MCF 10A (cell line): ENCODE results near the gene DISP2. TPM values are rescaled to one million over a fixed set of nuclear protein-coding genes. Genes with fewer than 3 reads are reported as not detected.

Experiments
- BruUV-seq: library from RNA; stranded (reverse); fragments of 400-500 nt; replicated peaks from 2 replicates; lab custom pipeline; 2021; lab: Mats Ljungman, UMichigan
- CTCF ChIA-PET: fragments of 300-600 bp; sonication (Branson Sonifier 250); formaldehyde crosslinking; extraction: SDS; loops from one replicate; lab custom pipeline; 2021; ENCODE audit warnings: antibody characterized with exemption, inconsistent platforms; lab: Yijun Ruan, JAX
- POLR2A ChIA-PET: fragments of 300-600, 350-650 bp; sonication (Branson Sonifier 250); formaldehyde crosslinking; extraction: SDS; loops from one replicate; lab custom pipeline; 2020; ENCODE audit warnings: antibody characterized with exemption, inconsistent platforms; lab: Yijun Ruan, JAX
- DNase-seq: peaks from one replicate; pipeline ENCODE4 v3.0.0-alpha.2; 2018; ENCODE audit not compliant: unreplicated experiment
- H3K27ac Mint-ChIP-seq: one replicate; pipeline ENCODE4 v1.8.0; 2022; ENCODE audit warnings: mild to moderate bottlenecking, low read depth, mixed read lengths; ENCODE audit not compliant: unreplicated experiment
- H3K27me3 Mint-ChIP-seq: one replicate; pipeline ENCODE4 v1.8.0; 2022; ENCODE audit warnings: mixed read lengths; ENCODE audit not compliant: insufficient read depth, unreplicated experiment
- H3K36me3 Mint-ChIP-seq: one replicate; pipeline ENCODE4 v1.8.0; 2022; ENCODE audit warnings: mild to moderate bottlenecking, moderate library complexity, mixed read lengths; ENCODE audit not compliant: insufficient read depth, unreplicated experiment
- H3K4me1 Mint-ChIP-seq: one replicate; pipeline ENCODE4 v1.8.0; 2022; ENCODE audit warnings: mixed read lengths; ENCODE audit not compliant: insufficient read depth, unreplicated experiment
- H3K4me3 Mint-ChIP-seq: one replicate; pipeline ENCODE4 v1.8.0; 2022; ENCODE audit warnings: mild to moderate bottlenecking, moderate library complexity, mixed read lengths; ENCODE audit not compliant: unreplicated experiment
- H3K9me3 Mint-ChIP-seq: one replicate; pipeline ENCODE4 v1.8.0; 2022; ENCODE audit warnings: mixed read lengths; ENCODE audit not compliant: unreplicated experiment
- intact Hi-C: fragments of 100-400 bp; cut with micrococcal nuclease; formaldehyde crosslinking; loops from 2 replicates; pipeline ENCODE4 v1.14.1; 2022
- total RNA-seq: library from RNA; stranded (reverse); gene quantifications from 2 replicates; pipeline ENCODE4 v1.2.3, GENCODE V29; 2022
- TF ChIP-seq, protein P1 (sequence below): fragments of 200-600 bp; IDR thresholded peaks from one replicate; pipeline ENCODE4 v1.8.0; 2022; ENCODE audit warnings: antibody characterized with exemption, mild to moderate bottlenecking; ENCODE audit not compliant: unreplicated experiment

DISP2 gene
- total RNA-seq, 1 experiment from 2014 or later = 1.8 TPM

DNA sequence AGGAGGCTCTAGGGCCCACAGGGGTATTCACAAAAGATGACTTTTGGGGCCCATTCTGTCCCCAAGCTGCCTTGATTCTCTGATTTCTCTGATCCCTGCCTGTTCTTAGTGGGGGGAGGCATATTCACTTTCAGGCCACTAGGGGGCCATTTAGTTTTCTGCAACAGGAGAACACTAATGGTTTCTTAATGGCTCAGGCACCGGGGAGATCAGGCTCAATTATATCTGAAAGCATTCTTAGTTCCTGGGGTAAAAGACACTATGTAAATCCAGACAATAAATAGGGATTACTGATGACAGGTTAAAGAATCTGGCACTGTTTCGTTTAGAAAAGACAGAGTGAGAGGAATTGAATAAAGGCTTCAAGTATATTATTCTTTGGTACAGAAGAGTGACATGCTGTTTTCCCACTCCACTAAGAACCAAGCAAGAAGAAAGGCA lies 37.1 kb upstream of the DISP2 start:
- Mint-ChIP-seq H3K27ac (no peak overlapping the region), H3K9me3 (no peaks in the 10 kb centered on the region), H3K4me3 (no peak overlapping the region), H3K27me3 (no peaks in the 10 kb centered on the region), H3K4me1 (peaks cover 16% of the 10 kb centered on the region), H3K36me3 (peaks cover 4% of the 10 kb centered on the region)
- ChIA-PET POLR2A (interaction anchor here (0.6 to 2.3 kb wide), 2 partner anchors 20 to 47 kb away, joined by 3 to 7 read pairs; partner anchors contain the start of gene CCDC9B), CTCF (interaction anchor here (0.6 to 7.1 kb wide), 25 partner anchors 8 to 233 kb away, joined by 3 to 123 read pairs (median 3); partner anchors contain the start of genes ANKRD63, CCDC9B, IVD and KNSTRN)
- DNase-seq = peak; percentile 75
- intact Hi-C loops = loop anchor here (1.0 to 2.0 kb wide), 3 partner anchors 17 to 100 kb away; no protein-coding TSS in a partner anchor
- TF ChIP-seq, protein P1, sequence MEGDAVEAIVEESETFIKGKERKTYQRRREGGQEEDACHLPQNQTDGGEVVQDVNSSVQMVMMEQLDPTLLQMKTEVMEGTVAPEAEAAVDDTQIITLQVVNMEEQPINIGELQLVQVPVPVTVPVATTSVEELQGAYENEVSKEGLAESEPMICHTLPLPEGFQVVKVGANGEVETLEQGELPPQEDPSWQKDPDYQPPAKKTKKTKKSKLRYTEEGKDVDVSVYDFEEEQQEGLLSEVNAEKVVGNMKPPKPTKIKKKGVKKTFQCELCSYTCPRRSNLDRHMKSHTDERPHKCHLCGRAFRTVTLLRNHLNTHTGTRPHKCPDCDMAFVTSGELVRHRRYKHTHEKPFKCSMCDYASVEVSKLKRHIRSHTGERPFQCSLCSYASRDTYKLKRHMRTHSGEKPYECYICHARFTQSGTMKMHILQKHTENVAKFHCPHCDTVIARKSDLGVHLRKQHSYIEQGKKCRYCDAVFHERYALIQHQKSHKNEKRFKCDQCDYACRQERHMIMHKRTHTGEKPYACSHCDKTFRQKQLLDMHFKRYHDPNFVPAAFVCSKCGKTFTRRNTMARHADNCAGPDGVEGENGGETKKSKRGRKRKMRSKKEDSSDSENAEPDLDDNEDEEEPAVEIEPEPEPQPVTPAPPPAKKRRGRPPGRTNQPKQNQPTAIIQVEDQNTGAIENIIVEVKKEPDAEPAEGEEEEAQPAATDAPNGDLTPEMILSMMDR = peak; percentile 72
- BruUV-seq = no TSS peak

DNA sequence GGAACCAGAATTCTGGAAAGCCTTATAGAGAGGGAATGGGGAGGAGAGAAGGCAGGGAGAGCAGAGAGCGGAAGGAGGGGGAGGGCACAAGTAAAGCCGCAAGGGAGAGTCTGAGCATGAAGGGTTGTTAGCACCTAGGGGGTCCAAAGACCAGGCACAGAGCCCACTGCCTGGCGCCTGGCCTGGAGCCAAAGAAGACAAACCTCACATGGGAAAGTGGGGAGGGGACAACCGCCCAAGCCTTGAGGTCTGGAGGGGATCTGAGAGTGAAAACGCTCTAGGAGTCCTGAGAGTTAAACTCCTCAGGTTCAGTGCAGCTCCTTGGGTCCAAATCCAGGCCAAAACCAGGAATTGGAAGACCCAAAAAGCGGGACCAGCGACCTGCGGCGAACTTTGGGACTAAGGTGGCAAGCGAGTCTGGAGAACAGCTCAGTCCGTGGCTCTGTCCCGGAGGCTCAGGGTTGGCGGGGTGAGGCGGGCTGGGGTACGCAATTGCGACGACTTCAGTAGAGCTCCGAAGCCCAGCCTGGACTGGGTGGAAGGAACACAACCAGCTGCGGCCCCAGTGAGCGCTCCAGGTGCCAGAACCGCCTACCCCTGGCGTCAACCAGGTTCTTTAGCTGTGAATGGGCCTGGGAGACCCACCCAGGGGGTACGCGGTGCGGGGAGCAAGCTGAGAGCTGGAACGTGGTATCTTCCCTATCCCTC lies 35.3 kb upstream of the DISP2 start:
- peaks cover 13% of the 10 kb centered on the region for H3K36me3 Mint-ChIP-seq
- no peaks in the 10 kb centered on the region for H3K9me3 Mint-ChIP-seq
- no peak overlapping the region for H3K27ac Mint-ChIP-seq
- DNase-seq = no peak
- no peaks in the 10 kb centered on the region for H3K27me3 Mint-ChIP-seq
- TF ChIP-seq, protein P1 = no peak
- intact Hi-C loops = no loop called here
- H3K4me1 Mint-ChIP-seq = peaks cover 23% of the 10 kb centered on the region
- peak overlapping the region; percentile 69 for H3K4me3 Mint-ChIP-seq
- POLR2A ChIA-PET = interaction anchor here (0.7 to 2.3 kb wide), 11 partner anchors 9 to 540 kb away, joined by 3 to 10 read pairs (median 5); partner anchors contain the start of genes CCDC9B, FSIP1 and PAK6
- no TSS peak for BruUV-seq
- CTCF ChIA-PET = interaction anchor here (0.7 to 7.1 kb wide), 16 partner anchors 9 to 713 kb away, joined by 3 to 123 read pairs (median 8); partner anchors contain the start of genes CCDC9B and IVD

DNA sequence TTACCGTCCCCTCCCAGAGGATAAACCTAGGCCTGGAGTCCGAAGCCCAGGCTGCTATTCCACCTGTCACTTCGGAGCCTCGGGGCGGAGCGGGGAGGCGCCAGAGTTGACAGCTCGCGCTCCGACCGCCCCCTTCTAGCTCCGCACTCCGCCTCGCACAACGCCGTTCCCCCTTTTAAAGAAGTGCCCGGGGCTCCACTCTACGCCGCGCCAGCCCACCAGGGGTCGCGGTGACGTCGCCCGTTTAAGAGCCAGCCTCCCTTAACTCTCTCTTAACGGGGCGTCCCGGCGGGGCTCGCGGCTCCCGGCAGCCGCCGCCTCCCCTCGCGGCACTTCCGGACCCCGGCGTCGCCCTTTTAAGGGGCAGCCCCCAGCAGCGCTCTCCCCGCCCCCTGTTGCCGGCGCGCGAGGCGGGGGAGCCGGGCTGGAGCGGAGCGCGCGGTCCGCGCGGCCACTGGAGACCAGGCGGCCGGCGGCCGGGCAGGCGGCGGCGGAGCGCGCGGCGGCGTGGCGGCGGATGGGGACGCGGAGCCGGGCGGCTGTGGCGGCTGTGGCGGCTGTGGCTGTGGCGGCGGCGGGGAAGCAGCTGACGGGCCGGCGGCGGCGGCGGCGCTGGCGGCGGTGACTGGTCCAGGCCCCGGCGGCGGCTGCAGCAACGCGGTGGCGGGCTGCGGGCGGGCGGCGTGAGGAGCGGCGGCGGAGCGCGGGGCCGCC lies 34.6 kb upstream of the DISP2 start, which contains the start of gene INAFM2:
TSS of gene INAFM2 (plus strand) at position 454 of the 714 bp plus-strand sequence. CDS start 364 bp downstream, outside the sequence.
- H3K27ac Mint-ChIP-seq = no peak within 1 kb of the TSS
- TF ChIP-seq, protein P1 = peak; percentile 32
- ChIA-PET CTCF (interaction anchor here (0.6 to 7.1 kb wide), 13 partner anchors 11 to 714 kb away, joined by 3 to 123 read pairs (median 7); partner anchors contain the start of genes CCDC9B and IVD), POLR2A (interaction anchor here (0.7 to 2.3 kb wide), 11 partner anchors 10 to 541 kb away, joined by 3 to 10 read pairs (median 5); partner anchors contain the start of genes CCDC9B, FSIP1 and PAK6)
- peaks cover 30% of the 10 kb centered on the region for H3K4me1 Mint-ChIP-seq
- peak within 1 kb of the TSS; percentile 69 for H3K4me3 Mint-ChIP-seq
- H3K9me3 Mint-ChIP-seq = no peaks in the 10 kb centered on the region
- no TSS peak for BruUV-seq
- H3K36me3 Mint-ChIP-seq = peaks cover 14% of the 10 kb centered on the region
- no peaks in the 10 kb centered on the region for H3K27me3 Mint-ChIP-seq
- DNase-seq = peak; percentile 89
- intact Hi-C loops = no loop called here
